ENCODE data around the gene SGPP1.
"Not testable (repeated sequence)": the region's sequence is repeated elsewhere in the genome, so short reads cannot be mapped to it uniquely, and the experiment has no call there.

SGPP1 gene

GRCh38 chr14:63725786-63726460, 1.9 kb downstream of the SGPP1 start:
- no peak for DNase-seq

GRCh38 chr14:63717702-63718101, 10.2 kb downstream of the SGPP1 start:
- DNase-seq = no peak

GRCh38 chr14:63715360-63715759, 12.5 kb downstream of the SGPP1 start:
- DNase-seq = no peak

- no peak for DNase-seq
These were observed 14.1 kb downstream of the SGPP1 start for GRCh38 chr14:63713764-63714163.

- DNase-seq = no peak
These were observed 14.8 kb downstream of the SGPP1 start for GRCh38 chr14:63713058-63713457.

GRCh38 chr14:63712123-63712522, 15.7 kb downstream of the SGPP1 start:
- no peak for DNase-seq

GRCh38 chr14:63710497-63710896, 17.4 kb downstream of the SGPP1 start:
- no peak for DNase-seq

GRCh38 chr14:63709589-63709988, 18.3 kb downstream of the SGPP1 start:
- DNase-seq = no peak

GRCh38 chr14:63707216-63707615, 20.6 kb downstream of the SGPP1 start:
- no peak for DNase-seq

GRCh38 chr14:63705561-63706070, 22.2 kb downstream of the SGPP1 start:
- no peak for DNase-seq

- not testable (repeated sequence) for DNase-seq
These were observed 25.3 kb downstream of the SGPP1 start for GRCh38 chr14:63702530-63702929.

GRCh38 chr14:63701606-63702299, 26.1 kb downstream of the SGPP1 start:
- no peak for DNase-seq

GRCh38 chr14:63692310-63693020, 35.4 kb downstream of the SGPP1 start:
- DNase-seq = no peak

- no peak for DNase-seq
These were observed 38.7 kb downstream of the SGPP1 start for GRCh38 chr14:63689132-63689531.

- DNase-seq = no peak
These were observed 40.9 kb downstream of the SGPP1 start for GRCh38 chr14:63686926-63687325.

- DNase-seq = no peak
These were observed 42.5 kb downstream of the SGPP1 start for GRCh38 chr14:63685401-63685800.

- DNase-seq = no peak
These were observed 44.9 kb downstream of the SGPP1 start for GRCh38 chr14:63682727-63683593.

GRCh38 chr14:63678536-63678935, 49.3 kb downstream of the SGPP1 start:
- no peak for DNase-seq

GRCh38 chr14:63677891-63678379, 49.9 kb downstream of the SGPP1 start:
- DNase-seq = no peak

GRCh38 chr14:63676615-63677014, 51.2 kb downstream of the SGPP1 start:
- no peak for DNase-seq

- no peak for DNase-seq
These were observed 53.9 kb downstream of the SGPP1 start for GRCh38 chr14:63673886-63674497.

- DNase-seq = no peak
These were observed 54.6 kb downstream of the SGPP1 start for GRCh38 chr14:63673255-63673654.

Data from cerebellar nuclear complex (tissue), 1 donor.